K562 (cell line): ENCODE results near the gene SLC2A14. TPM values are rescaled to one million over a fixed set of nuclear protein-coding genes. Genes with fewer than 3 reads are reported as not detected.

ENCODE experiments used
- ATF1 ChIP-seq, 2 experiments: fragments of 450-650 bp in 1 of 2; IDR thresholded peaks; 2 replicates each; pipeline ENCODE4 v1.6.1; 2016; ENCODE audit warnings: missing compliant biosample characterization in 1 of 2, missing genetic modification characterization in 1 of 2
- ATF7 ChIP-seq: fragments of 450-650 bp; IDR thresholded peaks from 2 replicates; pipeline ENCODE4 v1.7.1; 2014; ENCODE audit warnings: mild to moderate bottlenecking, moderate library complexity
- CREBBP ChIP-seq: IDR thresholded peaks from one replicate; pipeline ENCODE4 v1.6.1; 2012; ENCODE audit warnings: low read depth, mild to moderate bottlenecking, control low read depth, inconsistent platforms, low read length
- HOXB6 ChIP-seq: fragments of 250-450 bp; sonication (Bioruptor Pico); IDR thresholded peaks from 2 replicates; pipeline ENCODE4 v1.5.1; 2022; ENCODE audit warnings: mild to moderate bottlenecking, borderline replicate concordance
- JUN ChIP-seq, 2 experiments: sonication (generic) in 1 of 2; formaldehyde crosslinking in 1 of 2; IDR thresholded peaks; 2 replicates each; pipeline versions ENCODE4 v1.6.1 to v1.8.0; 2012 to 2022; ENCODE audit warnings: borderline replicate concordance in 2 of 2, mild to moderate bottlenecking in 2 of 2, improper control_type of control experiment in 1 of 2, low read depth in 1 of 2, low read length in 1 of 2, missing genetic modification reagents in 1 of 2
- KAT2B ChIP-seq: IDR thresholded peaks from one replicate; pipeline ENCODE4 v1.6.1; 2012; ENCODE audit warnings: low read depth, mild to moderate bottlenecking, control low read depth, inconsistent platforms, low read length, moderate library complexity
- MTF1 ChIP-seq: fragments of 250-450 bp; sonication (Bioruptor Pico); IDR thresholded peaks from 2 replicates; pipeline ENCODE4 v1.9.0; 2021; ENCODE audit warnings: moderate library complexity, mild to moderate bottlenecking, inconsistent platforms, borderline replicate concordance
- NR2F6 ChIP-seq: fragments of 450-650 bp; formaldehyde crosslinking; IDR thresholded peaks from 2 replicates; pipeline ENCODE4 v1.4.0; 2020; ENCODE audit warnings: mild to moderate bottlenecking
- SIRT6 ChIP-seq: IDR thresholded peaks from one replicate; pipeline ENCODE4 v1.6.1; 2012; ENCODE audit warnings: low read depth, mild to moderate bottlenecking, control low read depth, inconsistent platforms, low read length, moderate library complexity
- SOX6 ChIP-seq: fragments of 450-650 bp; IDR thresholded peaks from 2 replicates; pipeline ENCODE4 v1.6.1; 2014; ENCODE audit warnings: mild to moderate bottlenecking
- TCF15 ChIP-seq: fragments of 250-450 bp; sonication (Bioruptor Pico); IDR thresholded peaks from 2 replicates; pipeline ENCODE4 v1.8.0; 2022; ENCODE audit warnings: moderate library complexity, mild to moderate bottlenecking, inconsistent platforms
- TGIF2 ChIP-seq: sonication (generic); formaldehyde crosslinking; IDR thresholded peaks from 2 replicates; pipeline ENCODE4 v1.8.1; 2022; ENCODE audit warnings: mild to moderate bottlenecking, missing genetic modification reagents, moderate library complexity
- ZBED1 ChIP-seq: IDR thresholded peaks from 2 replicates; pipeline ENCODE4 v1.6.1; 2014
- ZFP91 ChIP-seq: sonication (generic); formaldehyde crosslinking; IDR thresholded peaks from 2 replicates; pipeline ENCODE4 v1.8.0; 2022; ENCODE audit warnings: mild to moderate bottlenecking, missing genetic modification reagents
- ZNF347 ChIP-seq: fragments of 450-650 bp; formaldehyde crosslinking; IDR thresholded peaks from 2 replicates; pipeline ENCODE4 v1.4.0; 2020; ENCODE audit warnings: low read depth, mild to moderate bottlenecking, moderate library complexity
- ZNF436 ChIP-seq: fragments of 250-450, 450-650 bp; sonication (Bioruptor Pico); formaldehyde crosslinking; IDR thresholded peaks from 2 replicates; pipeline ENCODE4 v1.7.0; 2020; ENCODE audit warnings: mild to moderate bottlenecking
- polyA plus RNA-seq, 8 experiments: library from polyadenylated mRNA; depleted of rRNA in 4 of 8; stranded (reverse) in 5 of 8; unstranded in 3 of 8; fragments of >200 nt; fragmentation: Nextera tagmentation in 2 of 8; fragmentation: Illumina TruSeq in 1 of 8; extraction: Ambion mirVana in 2 of 8; extraction: Trizol in 1 of 8; gene quantifications; 2 replicates each; pipeline versions ENCODE4 v1.2.1 to v1.2.3, GENCODE V29; 2011 to 2014; ENCODE audit warnings: inconsistent platforms in 1 of 8, missing spikeins in 1 of 8
- total RNA-seq, 7 experiments: library from RNA; depleted of rRNA in 6 of 7; stranded (reverse); fragments of >200 nt in 6 of 7; fragmentation: Illumina TruSeq in 2 of 7; extraction: Trizol in 2 of 7; gene quantifications; 2 replicates each; pipeline versions ENCODE4 v1.2.1 to v1.2.3, GENCODE V29; 2011 to 2021; ENCODE audit warnings: low replicate concordance in 1 of 7
- TF ChIP-seq, protein P1 (sequence below): fragments of 450-650 bp; IDR thresholded peaks from 2 replicates; pipeline ENCODE4 v1.6.1; 2018; ENCODE audit warnings: mild to moderate bottlenecking, low read depth; ENCODE audit not compliant: partially characterized antibody
- TF ChIP-seq, protein P2 (sequence below): fragments of 450-650 bp; IDR thresholded peaks from one replicate; pipeline ENCODE4 v1.6.1; 2018; ENCODE audit warnings: mild to moderate bottlenecking, moderate library complexity; ENCODE audit not compliant: partially characterized antibody
- TF ChIP-seq, protein P3 (sequence below): fragments of 450-650 bp; formaldehyde crosslinking; IDR thresholded peaks from 2 replicates; pipeline ENCODE4 v1.4.0; 2020; ENCODE audit warnings: mild to moderate bottlenecking, moderate library complexity
- TF ChIP-seq, protein P4 (sequence below): fragments of 200-400 bp; formaldehyde crosslinking; IDR thresholded peaks from 2 replicates; pipeline ENCODE4 v1.6.1; 2017; ENCODE audit warnings: mild to moderate bottlenecking, low read depth, low read length, moderate library complexity

SLC2A14 gene
- total and polyA plus RNA-seq, 9 of the 15 experiments (the other 6 are each of a cell fraction or from before 2014, with no cell fraction given) = 0.13 to 8.9 (median 4.8) TPM; not detected in 1

DNA sequence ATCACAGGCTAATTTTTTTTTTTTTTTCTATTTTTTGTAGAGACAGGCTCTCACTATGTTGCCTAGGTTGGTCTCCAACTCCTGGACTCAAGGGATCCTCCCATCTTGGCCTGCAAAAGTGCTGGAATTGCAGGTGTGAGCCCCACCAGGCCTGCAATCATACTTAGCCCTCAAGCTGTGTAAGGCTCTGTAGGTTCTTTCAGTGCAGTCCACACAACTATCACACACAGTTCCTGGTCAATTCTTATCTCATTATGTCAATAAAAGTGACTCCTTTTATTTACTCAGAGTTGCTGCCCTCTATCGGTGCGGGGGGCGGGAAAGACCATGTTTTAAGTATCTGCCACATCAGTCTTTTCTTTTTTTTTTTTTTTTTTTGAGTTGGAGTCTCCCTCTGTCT, 34.3 kb upstream of the SLC2A14 start (continued):
- TF ChIP-seq ZNF347 (CRISPR knock-in tag) (no peak), CREBBP (no peak), SOX6 (peak; percentile 40; the same call in 1 of the 2 replicates), TCF15 (CRISPR knock-in tag) (no peak), ATF7 (peak; percentile 77), MTF1 (CRISPR knock-in tag) (no peak), SIRT6 (no peak), KAT2B (no peak), JUN (IDR thresholded peaks at IDR 0.05; ENCODE audit: borderline replicate concordance, low read depth, low read length) (peak; percentile 61), JUN (CRISPR knock-in tag; IDR thresholded peaks at IDR 0.05; ENCODE audit: borderline replicate concordance) (no peak), HOXB6 (CRISPR knock-in tag) (no peak), ZNF436 (CRISPR knock-in tag) (no peak), NR2F6 (no peak), ZFP91 (CRISPR knock-in tag) (no peak), ZBED1 (no peak), TGIF2 (CRISPR knock-in tag) (no peak), ATF1 (CRISPR knock-in tag; IDR thresholded peaks at IDR 0.05) (no peak), ATF1 (tag; IDR thresholded peaks at IDR 0.05) (0 out of 2 replicates have a peak, but pooled peaks have one; percentile 16)
- TF ChIP-seq, protein P1, sequence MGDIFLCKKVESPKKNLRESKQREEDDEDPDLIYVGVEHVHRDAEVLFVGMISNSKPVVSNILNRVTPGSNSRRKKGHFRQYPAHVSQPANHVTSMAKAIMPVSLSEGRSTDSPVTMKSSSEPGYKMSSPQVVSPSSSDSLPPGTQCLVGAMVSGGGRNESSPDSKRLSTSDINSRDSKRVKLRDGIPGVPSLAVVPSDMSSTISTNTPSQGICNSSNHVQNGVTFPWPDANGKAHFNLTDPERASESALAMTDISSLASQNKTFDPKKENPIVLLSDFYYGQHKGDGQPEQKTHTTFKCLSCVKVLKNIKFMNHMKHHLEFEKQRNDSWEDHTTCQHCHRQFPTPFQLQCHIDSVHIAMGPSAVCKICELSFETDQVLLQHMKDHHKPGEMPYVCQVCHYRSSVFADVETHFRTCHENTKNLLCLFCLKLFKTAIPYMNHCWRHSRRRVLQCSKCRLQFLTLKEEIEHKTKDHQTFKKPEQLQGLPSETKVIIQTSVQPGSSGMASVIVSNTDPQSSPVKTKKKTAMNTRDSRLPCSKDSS = no peak
- TF ChIP-seq, protein P2, sequence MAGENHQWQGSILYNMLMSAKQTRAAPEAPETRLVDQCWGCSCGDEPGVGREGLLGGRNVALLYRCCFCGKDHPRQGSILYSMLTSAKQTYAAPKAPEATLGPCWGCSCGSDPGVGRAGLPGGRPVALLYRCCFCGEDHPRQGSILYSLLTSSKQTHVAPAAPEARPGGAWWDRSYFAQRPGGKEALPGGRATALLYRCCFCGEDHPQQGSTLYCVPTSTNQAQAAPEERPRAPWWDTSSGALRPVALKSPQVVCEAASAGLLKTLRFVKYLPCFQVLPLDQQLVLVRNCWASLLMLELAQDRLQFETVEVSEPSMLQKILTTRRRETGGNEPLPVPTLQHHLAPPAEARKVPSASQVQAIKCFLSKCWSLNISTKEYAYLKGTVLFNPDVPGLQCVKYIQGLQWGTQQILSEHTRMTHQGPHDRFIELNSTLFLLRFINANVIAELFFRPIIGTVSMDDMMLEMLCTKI = no peak
- TF ChIP-seq, protein P3, sequence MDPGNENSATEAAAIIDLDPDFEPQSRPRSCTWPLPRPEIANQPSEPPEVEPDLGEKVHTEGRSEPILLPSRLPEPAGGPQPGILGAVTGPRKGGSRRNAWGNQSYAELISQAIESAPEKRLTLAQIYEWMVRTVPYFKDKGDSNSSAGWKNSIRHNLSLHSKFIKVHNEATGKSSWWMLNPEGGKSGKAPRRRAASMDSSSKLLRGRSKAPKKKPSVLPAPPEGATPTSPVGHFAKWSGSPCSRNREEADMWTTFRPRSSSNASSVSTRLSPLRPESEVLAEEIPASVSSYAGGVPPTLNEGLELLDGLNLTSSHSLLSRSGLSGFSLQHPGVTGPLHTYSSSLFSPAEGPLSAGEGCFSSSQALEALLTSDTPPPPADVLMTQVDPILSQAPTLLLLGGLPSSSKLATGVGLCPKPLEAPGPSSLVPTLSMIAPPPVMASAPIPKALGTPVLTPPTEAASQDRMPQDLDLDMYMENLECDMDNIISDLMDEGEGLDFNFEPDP (CRISPR knock-in tag) = no peak
- TF ChIP-seq, protein P4, sequence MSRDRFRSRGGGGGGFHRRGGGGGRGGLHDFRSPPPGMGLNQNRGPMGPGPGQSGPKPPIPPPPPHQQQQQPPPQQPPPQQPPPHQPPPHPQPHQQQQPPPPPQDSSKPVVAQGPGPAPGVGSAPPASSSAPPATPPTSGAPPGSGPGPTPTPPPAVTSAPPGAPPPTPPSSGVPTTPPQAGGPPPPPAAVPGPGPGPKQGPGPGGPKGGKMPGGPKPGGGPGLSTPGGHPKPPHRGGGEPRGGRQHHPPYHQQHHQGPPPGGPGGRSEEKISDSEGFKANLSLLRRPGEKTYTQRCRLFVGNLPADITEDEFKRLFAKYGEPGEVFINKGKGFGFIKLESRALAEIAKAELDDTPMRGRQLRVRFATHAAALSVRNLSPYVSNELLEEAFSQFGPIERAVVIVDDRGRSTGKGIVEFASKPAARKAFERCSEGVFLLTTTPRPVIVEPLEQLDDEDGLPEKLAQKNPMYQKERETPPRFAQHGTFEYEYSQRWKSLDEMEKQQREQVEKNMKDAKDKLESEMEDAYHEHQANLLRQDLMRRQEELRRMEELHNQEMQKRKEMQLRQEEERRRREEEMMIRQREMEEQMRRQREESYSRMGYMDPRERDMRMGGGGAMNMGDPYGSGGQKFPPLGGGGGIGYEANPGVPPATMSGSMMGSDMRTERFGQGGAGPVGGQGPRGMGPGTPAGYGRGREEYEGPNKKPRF = no peak
